ENCODE results near the gene GOLGA6L10. TPM values are rescaled to one million over a fixed set of nuclear protein-coding genes. Genes with fewer than 3 reads are reported as not detected.
"Not testable (repeated sequence)": the region's sequence is repeated elsewhere in the genome, so short reads cannot be mapped to it uniquely, and the experiment has no call there.

GOLGA6L10 gene
- polyA plus RNA-seq, 1 experiment: 0.44 TPM

GRCh38 chr15:82300883-82301282 lies 48.4 kb downstream of the GOLGA6L10 start:
- Histone ChIP-seq H3K36me3 (ENCODE audit: control insufficient read depth, insufficient read depth, low read length) (no peaks in the 10 kb centered on the region), H3K27me3 (ENCODE audit: control insufficient read depth, insufficient read depth, low read length) (no peaks in the 10 kb centered on the region; the same call in 1 of the 2 replicates), H3K4me3 (ENCODE audit: low read depth, low read length) (no peak overlapping the region)
- DNase-seq (ENCODE audit: low read depth): no peak
- CTCF ChIA-PET: no interaction called here
- POLR2A ChIA-PET: no interaction called here
- TF ChIP-seq CTCF (IDR thresholded peaks at IDR 0.05; ENCODE audit: insufficient read depth, low read depth, low read length): no peak

GRCh38 chr15:82300326-82300725 lies 48.9 kb downstream of the GOLGA6L10 start:
- CTCF ChIA-PET; H3K27me3 ChIP-seq (ENCODE audit: control insufficient read depth, insufficient read depth, low read length); H3K4me3 ChIP-seq (ENCODE audit: low read depth, low read length); DNase-seq (ENCODE audit: low read depth); POLR2A ChIA-PET; H3K36me3 ChIP-seq (ENCODE audit: control insufficient read depth, insufficient read depth, low read length): not testable (repeated sequence)

GRCh38 chr15:82299511-82299914 lies 49.8 kb downstream of the GOLGA6L10 start:
- POLR2A ChIA-PET; H3K36me3 ChIP-seq (ENCODE audit: control insufficient read depth, insufficient read depth, low read length); H3K4me3 ChIP-seq (ENCODE audit: low read depth, low read length); H3K27me3 ChIP-seq (ENCODE audit: control insufficient read depth, insufficient read depth, low read length); CTCF ChIA-PET; DNase-seq (ENCODE audit: low read depth): not testable (repeated sequence)

- Histone ChIP-seq H3K27me3 (ENCODE audit: control insufficient read depth, insufficient read depth, low read length) (no peaks in the 10 kb centered on the region; the same call in 1 of the 2 replicates), H3K4me3 (ENCODE audit: low read depth, low read length) (no peak overlapping the region), H3K36me3 (ENCODE audit: control insufficient read depth, insufficient read depth, low read length) (no peaks in the 10 kb centered on the region)
- TF ChIP-seq CTCF (IDR thresholded peaks at IDR 0.05; ENCODE audit: insufficient read depth, low read depth, low read length): no peak
- CTCF ChIA-PET: no interaction called here
- POLR2A ChIA-PET: no interaction called here
- no peak for DNase-seq (ENCODE audit: low read depth)
Observed at GRCh38 chr15:82298520-82298919, 50.8 kb downstream of the GOLGA6L10 start.

GRCh38 chr15:82298032-82298431 lies 51.2 kb downstream of the GOLGA6L10 start:
- Histone ChIP-seq H3K27me3 (ENCODE audit: control insufficient read depth, insufficient read depth, low read length) (no peaks in the 10 kb centered on the region; the same call in 1 of the 2 replicates), H3K4me3 (ENCODE audit: low read depth, low read length) (no peak overlapping the region), H3K36me3 (ENCODE audit: control insufficient read depth, insufficient read depth, low read length) (no peaks in the 10 kb centered on the region)
- POLR2A ChIA-PET: no interaction called here
- DNase-seq (ENCODE audit: low read depth): no peak
- no peak for TF ChIP-seq CTCF (IDR thresholded peaks at IDR 0.05; ENCODE audit: insufficient read depth, low read depth, low read length)
- CTCF ChIA-PET: no interaction called here

- no peak overlapping the region for H3K4me3 ChIP-seq (ENCODE audit: low read depth, low read length)
- ChIA-PET POLR2A (no interaction called here), CTCF (no interaction called here)
- DNase-seq (ENCODE audit: low read depth): no peak
- H3K36me3 ChIP-seq (ENCODE audit: control insufficient read depth, insufficient read depth, low read length): no peaks in the 10 kb centered on the region
- TF ChIP-seq CTCF (IDR thresholded peaks at IDR 0.05; ENCODE audit: insufficient read depth, low read depth, low read length): no peak
- no peaks in the 10 kb centered on the region; the same call in 1 of the 2 replicates for H3K27me3 ChIP-seq (ENCODE audit: control insufficient read depth, insufficient read depth, low read length)
Observed at GRCh38 chr15:82297546-82297945, 51.7 kb downstream of the GOLGA6L10 start.
